Endothelial cell of umbilical vein (primary cell): ENCODE measurements around the gene MSH3. TPM values are rescaled to one million over a fixed set of nuclear protein-coding genes. Genes with fewer than 3 reads are reported as not detected.

Experiments
- BruUV-seq: library from RNA; stranded (reverse); fragments of 400-500 nt; replicated peaks from 2 replicates; lab custom pipeline; 2021; lab: Mats Ljungman, UMichigan
- CTCF ChIA-PET: fragments of 300-600, 350-600 bp; sonication (Branson Sonifier 250); formaldehyde crosslinking; loops from one replicate; lab custom pipeline; 2021; ENCODE audit warnings: antibody characterized with exemption, inconsistent platforms; lab: Charles Lee
- POLR2A ChIA-PET: fragments of 300-600, 350-600 bp; sonication (Branson Sonifier 250); formaldehyde crosslinking; loops from one replicate; lab custom pipeline; 2021; ENCODE audit warnings: antibody characterized with exemption, inconsistent platforms; lab: Charles Lee
- DNase-seq: peaks from one replicate; pipeline ENCODE4 v3.0.0-alpha.2; 2011; ENCODE audit warnings: low read depth, low spot score
- FAIRE-seq: peaks from 2 replicates; lab custom pipeline; 2011; peaks lifted over from hg19 to GRCh38; lab: Jason Lieb, UNC
- H2AFZ ChIP-seq: 2 replicates; pipeline ENCODE4 v1.6.0; 2012; ENCODE audit warnings: low read depth, low read length, control low read depth, inconsistent platforms
- H3K27ac ChIP-seq: 2 replicates; pipeline ENCODE4 v1.5.1; 2011; ENCODE audit warnings: low read depth, mild to moderate bottlenecking, control low read depth, low read length, moderate library complexity; ENCODE audit not compliant: insufficient read depth
- H3K27me3 ChIP-seq, 2 experiments: 2 replicates each; pipeline versions ENCODE4 v1.6.0 to v1.6.1; 2011; ENCODE audit warnings: low read length in 2 of 2, mixed read lengths in 1 of 2; ENCODE audit not compliant: control insufficient read depth in 2 of 2, insufficient read depth in 2 of 2
- H3K36me3 ChIP-seq, 2 experiments: 2 replicates in 1 of 2; 3 replicates in 1 of 2; pipeline ENCODE4 v1.5.1; 2011; ENCODE audit warnings: low read length in 2 of 2, mild to moderate bottlenecking in 1 of 2, moderate library complexity in 1 of 2; ENCODE audit not compliant: control insufficient read depth in 2 of 2, insufficient read depth in 2 of 2; ENCODE audit errors: extremely low read depth in 1 of 2
- H3K4me1 ChIP-seq: 3 replicates; pipeline ENCODE4 v1.5.1; 2011; ENCODE audit warnings: mild to moderate bottlenecking, low read length; ENCODE audit not compliant: control insufficient read depth, insufficient read depth; ENCODE audit errors: extremely low read depth
- H3K4me2 ChIP-seq: 2 replicates; pipeline ENCODE4 v1.6.1; 2011; ENCODE audit warnings: low read length, control low read depth, mixed read lengths; ENCODE audit not compliant: insufficient read depth
- H3K4me3 ChIP-seq, 3 experiments: fragments of 200-600 bp in 1 of 3; sonication (generic), shearing (Covaris generic) in 1 of 3; replicated peaks in 1 of 3; 2 replicates each; pipeline ENCODE4 v1.5.1; 2011 to 2016; ENCODE audit warnings: control low read depth in 3 of 3, low read length in 3 of 3, mild to moderate bottlenecking in 2 of 3, inconsistent platforms in 1 of 3, low read depth in 1 of 3, moderate library complexity in 1 of 3; ENCODE audit not compliant: insufficient read depth in 1 of 3
- H3K79me2 ChIP-seq: 2 replicates; pipeline ENCODE4 v1.6.0; 2012; ENCODE audit warnings: low read length, inconsistent platforms; ENCODE audit not compliant: control insufficient read depth, insufficient read depth
- H3K9ac ChIP-seq: replicated peaks from 2 replicates; pipeline ENCODE3; 2011; ENCODE audit warnings: low read length, control low read depth; ENCODE audit not compliant: insufficient read depth; ENCODE audit errors: extremely low read depth
- H3K9me1 ChIP-seq: replicated peaks from 3 replicates; pipeline ENCODE4 v1.6.0; 2011; ENCODE audit warnings: mild to moderate bottlenecking, low read length; ENCODE audit not compliant: control insufficient read depth, insufficient read depth; ENCODE audit errors: extremely low read depth
- H3K9me3 ChIP-seq: replicated peaks from 2 replicates; pipeline ENCODE4 v1.5.1; 2012; ENCODE audit warnings: low read length, inconsistent platforms; ENCODE audit not compliant: control insufficient read depth, insufficient read depth
- H4K20me1 ChIP-seq: replicated peaks from 2 replicates; pipeline ENCODE3; 2011; ENCODE audit warnings: mild to moderate bottlenecking, low read length; ENCODE audit not compliant: control insufficient read depth, insufficient read depth; ENCODE audit errors: extremely low read depth
- CTCF ChIP-seq, 2 donors: IDR thresholded peaks; 1 replicate in 1 of 2; 2 replicates in 1 of 2; pipeline ENCODE4 v1.5.1; 2011; ENCODE audit warnings: low read length in 2 of 2, mild to moderate bottlenecking in 2 of 2, moderate library complexity in 2 of 2, control low read depth in 1 of 2, inconsistent platforms in 1 of 2, low read depth in 1 of 2; ENCODE audit not compliant: insufficient read depth in 1 of 2; ENCODE audit errors: extremely low read depth in 1 of 2
- EZH2 ChIP-seq: IDR thresholded peaks from 2 replicates; pipeline ENCODE4 v1.6.1; 2012; ENCODE audit warnings: borderline replicate concordance, low read depth, mild to moderate bottlenecking, moderate library complexity, low read length, inconsistent platforms; ENCODE audit not compliant: severe bottlenecking
- FOS ChIP-seq: IDR thresholded peaks from 2 replicates; pipeline ENCODE4 v1.6.1; 2011; ENCODE audit warnings: mild to moderate bottlenecking, low read length, moderate library complexity, borderline replicate concordance; ENCODE audit not compliant: insufficient read depth
- JUN ChIP-seq: IDR thresholded peaks from 2 replicates; pipeline ENCODE4 v1.6.1; 2011; ENCODE audit warnings: borderline replicate concordance, low read depth; ENCODE audit not compliant: insufficient read length, insufficient read depth
- POLR2A ChIP-seq: IDR thresholded peaks from 2 replicates; pipeline ENCODE4 v1.6.1; 2012; ENCODE audit warnings: low read depth, mild to moderate bottlenecking, control low read depth, low read length
- POLR2AphosphoS5 ChIP-seq: IDR thresholded peaks from 2 replicates; pipeline ENCODE4 v1.6.1; 2012; ENCODE audit warnings: low read depth, mild to moderate bottlenecking, control low read depth, low read length, moderate library complexity; ENCODE audit not compliant: insufficient read depth
- dilution Hi-C: fragments of 300-500 bp; cut with MboI; formaldehyde crosslinking; loops from one replicate; pipeline ENCODE4 v1.15.0; 2019; ENCODE audit warnings: low sequenced_read_pairs; ENCODE audit not compliant: extremely low pct_ligation_motif_present
- intact Hi-C: fragments of 100-400 bp; cut with micrococcal nuclease; formaldehyde crosslinking; loops from one replicate; pipeline ENCODE4 v1.10.0; 2022
- polyA plus RNA-seq, 4 experiments: library from polyadenylated mRNA; depleted of rRNA in 3 of 4; stranded (reverse) in 3 of 4; unstranded in 1 of 4; fragments of >200 nt; gene quantifications; 2 replicates each; pipeline versions ENCODE4 v1.2.1 to v1.2.3, GENCODE V29; 2011 to 2012; ENCODE audit warnings: missing spikeins in 1 of 4
- total RNA-seq: library from RNA; stranded (reverse); gene quantifications from 2 replicates; pipeline ENCODE4 v1.2.3, GENCODE V29; 2021
- TF ChIP-seq, protein P1 (sequence below): IDR thresholded peaks from 2 replicates; pipeline ENCODE4 v1.6.1; 2011; ENCODE audit not compliant: insufficient read depth, insufficient read length

Gene MSH3
- total and polyA plus RNA-seq, 2 donors (not counting 3 experiments of a cell fraction or from before 2014, with no cell fraction given), result 2.0 to 13.0 TPM

GRCh38 chr5:80695666-80696065 is 41.2 kb downstream of the MSH3 start:
- no peak overlapping the region for H3K4me2 ChIP-seq
- TF ChIP-seq FOS (no peak), POLR2AphosphoS5 (no peak), POLR2A (no peak), EZH2 (no peak), JUN (no peak), CTCF (IDR thresholded peaks at IDR 0.05; ENCODE audit: extremely low read depth in 1 of 2, insufficient read depth in 1 of 2, low read depth in 1 of 2, low read length in 2 of 2) (no peak)
- TF ChIP-seq, protein P1, sequence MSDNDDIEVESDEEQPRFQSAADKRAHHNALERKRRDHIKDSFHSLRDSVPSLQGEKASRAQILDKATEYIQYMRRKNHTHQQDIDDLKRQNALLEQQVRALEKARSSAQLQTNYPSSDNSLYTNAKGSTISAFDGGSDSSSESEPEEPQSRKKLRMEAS, result no peak
- H3K27me3 ChIP-seq, result no peaks in the 10 kb centered on the region
- H3K27ac ChIP-seq, result no peak overlapping the region
- no peak overlapping the region for H3K4me3 ChIP-seq
- H3K79me2 ChIP-seq, result no peaks in the 10 kb centered on the region
- no peaks in the 10 kb centered on the region for H3K36me3 ChIP-seq
- no TSS peak for BruUV-seq
- H2AFZ ChIP-seq, result no peak overlapping the region
- no peaks in the 10 kb centered on the region for H3K9me1 ChIP-seq
- no peak overlapping the region for H3K9ac ChIP-seq
- H3K9me3 ChIP-seq, result no peaks in the 10 kb centered on the region
- dilution Hi-C loops (no loop called here), intact Hi-C loops (no loop called here)
- DNase-seq (no peak), FAIRE-seq (no peak)
- no peaks in the 10 kb centered on the region for H4K20me1 ChIP-seq
- no peaks in the 10 kb centered on the region for H3K4me1 ChIP-seq
- ChIA-PET CTCF (no interaction called here), POLR2A (no interaction called here)
